ELR (cell line): ENCODE data around the gene STT3B.
A peak's percentile ranks its signal among the peaks of the same experiment; 100 is the strongest.

Experiments
- DNase-seq: peaks from one replicate; pipeline ENCODE4 v3.0.0-alpha.2; 2015; ENCODE audit warnings: low read depth

STT3B gene

GRCh38 chr3:31521468-31521867 lies 11.3 kb upstream of the STT3B start:
- DNase-seq, result no peak

- DNase-seq, result peak; percentile 8
Measured at GRCh38 chr3:31522152-31522551, 10.6 kb upstream of the STT3B start.

GRCh38 chr3:31523543-31523942 lies 9.2 kb upstream of the STT3B start:
- DNase-seq, result no peak

- no peak for DNase-seq
Measured at GRCh38 chr3:31525532-31525931, 7.2 kb upstream of the STT3B start.

GRCh38 chr3:31529421-31529820 lies 3.3 kb upstream of the STT3B start:
- no peak for DNase-seq

GRCh38 chr3:31530039-31530959 lies 2.4 kb upstream of the STT3B start:
- no peak for DNase-seq

- DNase-seq, result no peak
Measured at GRCh38 chr3:31530960-31531335, 1.8 kb upstream of the STT3B start.

- DNase-seq, result no peak
Measured at GRCh38 chr3:31531452-31531991, 1.2 kb upstream of the STT3B start.

GRCh38 chr3:31531992-31532586 lies 636 bp upstream of the STT3B start:
- peak; percentile 98 for DNase-seq

- DNase-seq, result peak; percentile 62
Measured at GRCh38 chr3:31533169-31534064, 692 bp downstream of the STT3B start.

GRCh38 chr3:31534065-31534425 lies 1.3 kb downstream of the STT3B start:
- peak; percentile 30 for DNase-seq

GRCh38 chr3:31536497-31536896 lies 3.8 kb downstream of the STT3B start:
- DNase-seq, result no peak

GRCh38 chr3:31538801-31539200 lies 6.1 kb downstream of the STT3B start:
- no peak for DNase-seq

GRCh38 chr3:31539275-31539674 lies 6.5 kb downstream of the STT3B start:
- no peak for DNase-seq

- no peak for DNase-seq
Measured at GRCh38 chr3:31541089-31541488, 8.4 kb downstream of the STT3B start.

GRCh38 chr3:31542246-31542645 lies 9.5 kb downstream of the STT3B start:
- no peak for DNase-seq

- DNase-seq, result no peak
Measured at GRCh38 chr3:31543375-31543774, 10.7 kb downstream of the STT3B start.

GRCh38 chr3:31544634-31545033 lies 11.9 kb downstream of the STT3B start:
- DNase-seq, result no peak

- DNase-seq, result peak; percentile 10
Measured at GRCh38 chr3:31546162-31546561, 13.4 kb downstream of the STT3B start.

- no peak for DNase-seq
Measured at GRCh38 chr3:31546725-31547124, 14.0 kb downstream of the STT3B start.

- peak; percentile 45 for DNase-seq
Measured at GRCh38 chr3:31550452-31551251, 17.9 kb downstream of the STT3B start.
